HG02642 (cell line): ENCODE data around the gene SPRYD4.

ENCODE experiments used
- ATAC-seq: cut with Tn5 transposase; IDR thresholded peaks from one replicate; pipeline ENCODE4 v1.9.1; 2021; ENCODE audit warnings: mild to moderate bottlenecking; ENCODE audit not compliant: unreplicated experiment, poor library complexity

The SPRYD4 gene

DNA sequence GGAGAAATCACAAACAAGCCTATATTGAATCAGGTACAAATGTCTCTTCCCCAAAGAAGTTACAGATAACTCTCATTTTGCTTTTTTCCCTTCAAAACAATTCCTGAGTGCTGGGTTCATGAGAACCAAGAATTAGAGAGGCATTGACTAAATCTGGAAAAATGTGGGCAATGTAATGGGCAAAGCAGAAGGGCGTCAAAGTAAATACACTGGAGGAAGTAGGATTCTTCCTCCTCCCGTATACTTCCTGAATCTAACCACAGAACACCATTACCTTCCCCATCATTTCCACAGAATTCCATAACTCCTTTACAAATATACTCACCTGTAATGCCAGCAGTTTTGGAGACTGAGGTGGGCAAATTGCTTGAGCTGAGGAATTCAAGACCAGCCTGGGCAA lies 50.2 kb downstream of the SPRYD4 start:
- ATAC-seq, result no peak

DNA sequence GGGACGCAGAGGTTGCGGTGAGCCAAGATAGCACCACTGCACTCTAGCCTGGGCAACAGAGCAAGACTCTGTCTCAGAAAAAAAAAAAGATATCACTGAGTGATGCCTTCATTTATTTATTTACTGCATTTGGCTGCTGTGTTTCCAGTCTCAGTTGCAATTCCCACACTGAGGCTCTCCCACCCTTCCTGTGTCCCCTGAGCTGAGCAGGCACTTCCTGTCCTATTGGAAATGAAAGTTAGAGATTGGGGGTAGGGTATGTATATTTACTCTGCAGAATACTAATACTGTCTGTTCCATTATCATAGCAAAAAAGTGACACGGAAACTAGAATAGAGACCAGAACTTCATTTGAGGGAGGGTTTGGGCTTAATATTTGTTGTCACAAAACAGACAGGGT lies 51.7 kb downstream of the SPRYD4 start:
- no peak for ATAC-seq

DNA sequence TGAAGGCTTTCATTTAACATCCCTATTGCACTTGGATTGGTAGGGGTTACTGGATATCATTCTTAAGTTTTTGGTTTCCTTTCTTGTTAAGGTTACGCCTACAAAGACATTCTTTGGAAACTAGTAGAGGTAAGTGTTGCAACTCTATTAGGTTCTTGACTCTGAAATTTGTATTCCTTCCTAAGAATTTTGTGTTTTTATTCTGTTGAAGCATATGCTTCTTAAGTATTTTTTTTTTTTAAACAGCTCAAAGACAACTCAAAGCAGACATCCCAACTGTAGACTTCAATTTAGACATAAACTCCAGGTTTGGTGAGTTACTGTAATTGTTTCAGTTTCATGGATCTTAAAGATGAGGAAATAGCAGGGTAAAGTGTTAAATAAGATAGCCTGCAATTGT lies 52.1 kb downstream of the SPRYD4 start:
- no peak for ATAC-seq

DNA sequence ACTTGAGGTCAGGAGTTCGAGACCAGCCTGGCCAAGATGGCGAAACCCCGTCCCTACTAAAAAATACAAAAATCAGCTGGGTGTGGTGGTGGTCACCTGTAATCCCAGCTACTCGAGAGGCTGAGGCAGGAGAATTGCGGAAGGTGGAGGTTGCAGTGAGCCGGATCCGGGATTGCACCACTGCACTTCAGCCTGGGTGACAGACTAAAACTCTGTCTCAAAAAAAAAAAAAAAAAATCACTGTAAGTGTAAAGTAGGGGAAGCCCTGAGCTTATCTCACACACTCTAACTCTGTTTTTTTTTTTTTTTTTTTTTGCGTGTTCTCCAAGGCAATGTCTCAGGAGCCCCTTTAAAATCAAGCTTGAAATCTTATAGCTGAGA lies 52.8 kb downstream of the SPRYD4 start:
- ATAC-seq, result no peak

DNA sequence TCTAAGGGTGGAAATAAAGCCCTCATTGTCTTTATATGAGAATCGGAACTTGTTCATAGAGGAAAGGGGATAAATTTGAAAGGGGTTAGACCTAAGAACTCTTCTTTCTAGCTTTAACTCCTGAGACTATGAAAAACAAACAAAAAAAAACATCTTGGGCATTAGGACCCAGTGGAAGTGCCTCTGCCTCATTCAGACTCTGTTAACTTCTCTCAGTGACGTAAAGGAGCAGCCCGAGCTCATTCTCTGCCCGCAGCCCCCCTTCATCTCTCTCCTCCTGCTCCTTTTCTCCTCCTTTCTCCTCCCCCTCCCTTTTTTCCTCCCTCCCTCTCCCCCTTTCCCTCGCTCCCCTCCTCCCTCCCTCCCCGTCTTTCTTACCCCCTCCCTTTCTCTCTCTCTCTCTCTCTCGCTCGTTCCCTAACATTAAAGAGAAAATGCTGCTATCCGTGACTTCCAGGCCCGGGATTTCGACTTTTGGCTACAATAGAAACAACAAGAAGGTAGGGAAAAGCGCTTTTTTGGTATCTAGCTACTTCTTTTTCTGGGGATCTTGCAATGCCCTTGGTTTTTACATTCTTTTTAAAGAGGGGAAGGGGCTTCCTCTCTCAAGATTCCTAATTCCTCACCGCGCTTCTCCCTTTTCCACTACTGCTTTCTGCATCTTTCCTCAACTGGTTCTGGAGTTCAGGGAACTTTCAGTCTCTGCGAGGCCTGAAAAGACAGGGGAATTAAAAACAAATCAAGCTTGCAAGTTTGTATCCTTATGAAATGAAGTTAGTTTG lies 53.4 kb downstream of the SPRYD4 start, which contains the start of gene RBMS2:
TSS of gene RBMS2 (plus strand) at position 231 of the 782 bp plus-strand sequence. CDS start at position 435, 204 bp downstream.
- no peak for ATAC-seq

DNA sequence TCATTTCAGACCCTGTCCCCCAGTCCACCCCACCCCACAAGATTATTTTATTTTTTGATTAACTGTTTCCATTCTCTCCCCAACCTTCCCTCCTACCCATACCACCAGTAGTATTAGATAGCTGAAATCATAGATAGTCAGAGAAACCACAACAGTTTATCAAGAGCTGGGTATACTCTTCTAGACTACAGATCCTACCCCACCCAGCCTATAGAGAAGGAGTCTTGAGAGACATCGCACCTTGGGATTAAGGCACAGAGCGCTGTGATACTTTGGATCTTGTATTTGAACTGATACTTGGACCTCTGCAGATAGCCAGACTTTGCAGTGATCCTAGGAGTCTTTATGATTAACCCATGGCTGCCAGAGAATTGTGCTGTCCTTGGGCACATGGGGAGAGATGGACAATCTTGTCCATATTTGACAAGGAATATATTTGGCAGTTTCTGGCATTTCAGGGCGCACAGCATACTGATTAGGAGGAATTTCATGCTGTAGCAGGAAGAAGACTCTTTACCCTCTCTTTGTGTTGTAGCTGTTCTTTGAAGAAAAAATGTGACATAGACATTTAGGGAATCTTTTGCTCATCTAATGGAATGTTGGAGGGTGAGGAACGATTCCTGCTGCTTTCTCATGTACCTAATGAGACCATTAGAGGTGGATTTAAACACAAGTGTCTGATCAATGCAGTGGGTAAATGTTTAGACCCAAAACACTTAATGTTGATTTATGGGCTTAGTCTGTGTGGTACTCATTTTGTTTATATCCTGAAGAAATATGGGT lies 54.2 kb downstream of the SPRYD4 start:
- no peak for ATAC-seq

DNA sequence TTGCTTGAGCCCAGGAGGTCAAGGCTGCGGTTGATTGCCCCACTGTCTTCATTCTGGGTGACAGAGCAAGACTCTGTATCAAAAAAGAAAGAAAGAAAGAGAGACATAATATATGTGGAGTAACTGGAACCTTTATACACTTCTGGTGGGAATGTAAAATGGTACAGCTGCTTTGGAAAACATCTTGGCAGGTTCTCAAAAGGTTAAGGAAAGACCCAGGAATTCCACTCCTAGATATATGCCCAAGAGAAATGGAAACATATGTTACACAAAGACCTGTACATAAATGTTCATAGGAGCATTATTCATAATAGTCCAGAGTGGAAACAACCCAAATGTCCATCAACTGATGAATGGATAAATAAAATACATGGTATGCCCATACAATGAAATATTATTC lies 60.5 kb downstream of the SPRYD4 start:
- no peak for ATAC-seq
